Measurements from ENCODE around the gene INCENP.
"Not testable (repeated sequence)": the region's sequence is repeated elsewhere in the genome, so short reads cannot be mapped to it uniquely, and the experiment has no call there.

Gene INCENP

DNA sequence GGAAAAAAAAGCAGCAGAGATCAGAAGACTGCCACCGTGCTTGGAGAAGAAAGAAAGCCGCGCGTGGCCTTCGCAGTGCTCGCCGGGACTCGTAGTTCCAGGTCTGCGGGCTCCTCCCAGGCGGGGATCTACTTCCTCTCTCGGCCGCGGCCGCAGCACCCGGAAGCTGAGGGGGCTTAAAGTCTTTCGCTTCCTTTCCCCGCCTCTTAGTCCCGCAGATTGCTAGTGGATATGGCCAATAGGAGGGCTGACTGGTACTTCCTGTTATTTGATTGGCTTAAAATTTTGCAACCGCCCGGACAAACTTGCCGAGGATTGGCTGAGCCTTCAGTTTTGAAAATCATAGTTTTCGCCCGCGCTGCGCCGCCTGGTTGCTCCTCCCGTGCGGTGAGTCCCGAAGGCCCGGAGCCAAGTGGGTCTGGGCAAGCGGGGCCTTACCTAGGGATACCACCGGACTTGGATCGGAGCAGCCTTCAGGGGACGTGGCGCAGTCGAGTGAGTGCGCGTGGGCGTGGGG is at the start of gene INCENP:
Gene INCENP (plus strand): TSS at position 343 of the 517 bp plus-strand sequence. CDS start 4,151 bp downstream, outside the sequence.
- peak; percentile 99 for DNase-seq (ENCODE audit: low spot score)

DNA sequence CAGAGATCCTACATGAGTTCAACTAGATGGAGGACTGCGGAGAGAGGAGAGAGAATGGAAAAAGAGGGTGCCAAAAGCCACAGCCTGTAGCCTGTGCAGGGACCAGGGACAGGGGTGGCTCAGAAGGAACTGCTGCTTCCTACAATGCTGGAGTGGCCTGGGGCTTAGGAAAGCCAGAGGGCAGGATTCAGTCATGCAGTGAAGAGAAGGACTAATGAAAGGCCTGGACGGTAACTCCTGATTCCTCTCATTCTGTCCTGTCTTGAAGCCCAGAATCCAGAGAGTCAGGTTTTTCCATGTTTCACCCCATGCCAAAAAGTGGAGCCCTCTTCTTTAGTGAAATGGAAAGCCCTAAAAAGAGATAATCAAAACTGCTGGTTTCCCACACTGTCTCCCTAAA is 48.4 kb upstream of the INCENP start:
- DNase-seq (ENCODE audit: low spot score) = no peak

DNA sequence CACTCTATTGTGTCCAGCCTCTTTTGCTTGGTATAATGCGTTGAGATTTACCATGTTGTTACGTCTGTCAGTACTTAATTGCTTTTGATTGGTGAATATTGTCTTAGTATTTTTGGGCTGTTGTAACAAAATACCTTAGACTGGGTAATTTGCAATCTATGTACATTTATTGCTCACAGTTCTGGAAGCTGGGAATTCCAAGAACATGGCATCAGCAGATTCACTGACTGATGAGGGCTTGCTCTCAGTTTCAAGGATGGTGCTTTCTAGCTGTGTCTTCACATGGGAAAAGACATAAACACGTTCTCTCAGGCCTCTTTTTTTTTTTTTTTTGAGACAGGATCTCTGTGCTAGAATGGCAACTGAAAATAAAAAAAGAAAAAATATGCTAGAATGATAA is 46.7 kb upstream of the INCENP start:
- no peak for DNase-seq (ENCODE audit: low spot score)

DNA sequence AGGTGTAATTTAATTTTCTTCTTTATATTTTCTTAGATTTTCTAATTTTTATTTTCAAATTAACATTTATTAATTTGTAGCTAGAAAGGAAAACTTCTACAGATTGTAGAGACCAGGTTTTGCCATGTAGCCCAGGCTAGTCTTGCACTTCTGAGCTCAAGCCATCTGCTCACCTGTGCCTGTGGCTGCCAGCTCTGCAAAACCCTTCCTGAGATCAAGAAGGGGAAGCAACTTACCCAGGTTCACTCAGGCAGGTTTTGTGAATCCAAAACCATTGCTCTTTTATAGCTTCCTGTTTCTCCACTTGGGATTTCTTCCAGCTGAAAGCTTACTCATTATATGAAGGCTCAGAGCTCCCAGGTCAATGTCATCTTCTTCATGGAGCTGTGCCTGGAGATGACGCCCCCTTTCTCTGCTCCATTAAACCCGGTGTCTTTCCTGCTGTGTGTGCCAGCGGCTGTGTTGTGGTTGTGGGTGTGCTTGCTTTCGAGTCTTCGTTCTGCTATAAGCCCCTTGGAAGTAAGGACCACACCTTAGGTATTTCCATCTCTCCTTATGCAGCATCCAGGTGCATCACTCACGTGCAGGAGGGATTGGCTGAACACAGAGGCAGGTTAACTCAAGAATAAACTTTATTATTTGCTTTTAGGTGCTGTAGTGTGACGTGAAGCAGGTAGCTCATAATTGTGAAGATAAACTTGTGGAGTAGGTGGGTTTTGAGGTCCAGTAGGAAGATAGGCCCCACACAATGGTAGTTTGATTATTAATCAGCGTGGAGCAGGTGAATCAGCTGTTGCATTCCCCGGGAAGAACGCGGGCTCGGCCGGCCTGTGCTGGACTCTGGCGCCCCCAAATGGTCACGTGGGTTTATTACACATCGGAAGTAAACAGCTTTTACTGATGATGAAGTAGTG is 42.2 kb upstream of the INCENP start:
- DNase-seq (ENCODE audit: low spot score) = peak; percentile 82

DNA sequence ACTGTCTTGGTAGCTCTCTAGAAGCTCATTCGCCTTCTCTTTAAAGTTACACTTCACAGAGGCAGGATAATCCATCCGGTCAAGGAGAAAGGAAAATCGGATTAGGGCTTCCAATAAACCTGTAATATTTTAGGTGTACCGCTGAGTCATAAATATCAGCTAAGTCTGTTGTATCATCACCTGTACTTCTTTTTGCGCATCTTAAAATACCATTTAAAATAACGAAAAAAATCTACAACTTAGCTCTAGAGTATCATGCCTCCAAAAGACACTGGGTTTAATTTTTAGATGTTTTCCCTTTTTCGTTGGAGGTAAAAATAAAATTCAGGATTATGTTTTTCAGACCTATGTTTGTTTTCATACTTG is 41.5 kb upstream of the INCENP start:
- no peak for DNase-seq (ENCODE audit: low spot score)

DNA sequence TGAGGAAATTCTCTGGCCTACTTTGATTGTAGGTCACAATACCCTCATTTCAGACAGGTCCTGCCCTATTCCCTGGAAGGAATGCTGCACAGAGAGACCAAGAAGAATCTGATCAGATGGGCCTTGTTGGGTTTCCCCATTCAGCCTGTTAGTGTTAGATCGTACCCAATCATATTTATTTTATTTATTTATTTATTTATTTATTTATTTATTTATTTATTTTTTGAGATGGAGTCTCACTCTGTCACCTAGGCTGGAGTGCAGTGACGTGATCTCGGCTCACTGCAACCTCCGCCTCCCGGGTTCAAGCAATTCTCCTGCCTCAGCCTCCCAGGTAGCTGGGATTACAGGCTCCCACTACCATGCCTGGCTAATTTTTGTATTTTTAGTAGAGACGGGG is 39.0 kb upstream of the INCENP start:
- DNase-seq (ENCODE audit: low spot score) = not testable (repeated sequence)

DNA sequence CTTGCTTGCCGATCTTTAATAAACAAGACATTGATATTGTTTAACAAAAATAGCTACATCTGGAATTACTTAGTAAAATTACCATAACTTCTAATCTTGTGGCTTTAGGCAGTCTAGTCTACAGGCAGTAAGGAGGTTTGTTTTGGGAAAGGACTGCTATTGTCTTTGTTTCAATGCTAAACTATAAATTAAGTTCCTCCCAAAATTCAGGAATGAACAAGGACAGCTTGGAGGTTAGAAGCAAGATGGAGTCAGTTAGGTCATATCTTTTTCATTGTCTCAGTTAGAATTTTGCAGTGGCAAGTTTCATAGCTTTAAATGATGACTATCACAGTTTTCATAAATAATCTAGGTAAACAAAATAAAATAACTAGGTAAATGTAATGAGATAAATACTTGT is 36.1 kb upstream of the INCENP start:
- no peak for DNase-seq (ENCODE audit: low spot score)

DNA sequence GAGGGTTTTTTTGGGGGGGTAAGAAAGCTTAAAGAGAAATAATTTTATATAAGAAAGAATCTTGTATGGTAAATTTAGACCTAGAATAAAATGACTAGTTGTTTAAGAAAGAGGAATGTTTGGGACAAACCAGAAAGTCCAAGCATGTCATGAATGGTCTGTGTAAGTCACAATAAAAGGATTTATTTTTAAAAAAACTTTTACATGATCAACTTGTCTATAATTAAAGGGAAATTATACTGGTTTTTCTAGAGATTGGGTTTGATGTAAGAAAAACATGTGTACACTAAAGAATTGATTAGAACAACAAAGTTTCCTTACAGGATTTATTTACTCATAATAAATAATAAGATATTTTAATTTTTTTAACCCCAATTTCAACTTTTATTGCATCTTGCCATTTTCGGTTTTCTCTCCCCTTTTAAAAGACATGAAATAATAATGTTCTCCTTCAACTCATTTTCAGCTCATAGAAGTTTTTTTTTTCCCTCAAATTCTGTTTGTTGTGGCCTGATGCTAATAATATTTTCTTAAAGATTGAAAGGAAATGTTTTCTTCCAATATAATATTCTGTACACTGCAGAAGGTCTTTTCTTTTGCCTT is 35.4 kb upstream of the INCENP start:
- DNase-seq (ENCODE audit: low spot score) = no peak

DNA sequence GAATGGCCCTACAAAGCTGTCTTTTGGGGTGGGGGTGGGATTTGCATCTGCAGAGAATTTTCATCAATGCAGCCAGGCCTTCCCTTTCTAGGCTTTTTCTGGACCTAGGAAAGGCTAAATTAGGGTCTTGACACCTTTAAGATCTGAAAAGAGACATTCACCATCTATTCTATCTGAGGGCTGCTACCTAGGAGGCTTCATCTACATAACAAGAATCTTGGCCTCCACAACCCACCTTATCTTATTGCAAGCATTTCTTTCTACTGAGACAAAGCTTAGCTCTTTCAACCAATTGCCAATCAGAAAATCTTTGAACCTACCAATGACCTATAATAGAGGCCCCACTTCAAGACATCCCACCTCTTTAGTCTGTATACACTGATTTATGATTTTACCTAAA is 20.7 kb upstream of the INCENP start:
- no peak for DNase-seq (ENCODE audit: low spot score)

DNA sequence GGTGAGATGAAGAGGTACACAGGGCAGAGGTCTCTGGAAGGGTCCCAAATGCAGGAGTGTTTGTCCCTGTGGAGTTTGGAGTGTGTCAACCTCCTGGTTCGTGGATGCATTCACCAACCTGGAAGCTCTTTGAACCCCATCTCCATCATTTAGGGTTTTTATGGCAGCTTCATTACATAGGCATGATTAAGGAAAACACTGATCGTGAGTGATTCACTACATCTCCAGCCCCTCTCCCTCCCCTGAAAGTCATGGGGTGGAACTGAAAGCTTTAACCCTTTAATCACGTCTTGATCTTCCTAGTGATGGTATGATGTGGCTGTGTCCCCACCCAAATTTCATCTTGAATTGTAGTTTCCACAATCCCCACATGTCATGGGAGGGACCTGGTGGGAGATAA is 19.8 kb upstream of the INCENP start:
- peak; percentile 28 for DNase-seq (ENCODE audit: low spot score)

DNA sequence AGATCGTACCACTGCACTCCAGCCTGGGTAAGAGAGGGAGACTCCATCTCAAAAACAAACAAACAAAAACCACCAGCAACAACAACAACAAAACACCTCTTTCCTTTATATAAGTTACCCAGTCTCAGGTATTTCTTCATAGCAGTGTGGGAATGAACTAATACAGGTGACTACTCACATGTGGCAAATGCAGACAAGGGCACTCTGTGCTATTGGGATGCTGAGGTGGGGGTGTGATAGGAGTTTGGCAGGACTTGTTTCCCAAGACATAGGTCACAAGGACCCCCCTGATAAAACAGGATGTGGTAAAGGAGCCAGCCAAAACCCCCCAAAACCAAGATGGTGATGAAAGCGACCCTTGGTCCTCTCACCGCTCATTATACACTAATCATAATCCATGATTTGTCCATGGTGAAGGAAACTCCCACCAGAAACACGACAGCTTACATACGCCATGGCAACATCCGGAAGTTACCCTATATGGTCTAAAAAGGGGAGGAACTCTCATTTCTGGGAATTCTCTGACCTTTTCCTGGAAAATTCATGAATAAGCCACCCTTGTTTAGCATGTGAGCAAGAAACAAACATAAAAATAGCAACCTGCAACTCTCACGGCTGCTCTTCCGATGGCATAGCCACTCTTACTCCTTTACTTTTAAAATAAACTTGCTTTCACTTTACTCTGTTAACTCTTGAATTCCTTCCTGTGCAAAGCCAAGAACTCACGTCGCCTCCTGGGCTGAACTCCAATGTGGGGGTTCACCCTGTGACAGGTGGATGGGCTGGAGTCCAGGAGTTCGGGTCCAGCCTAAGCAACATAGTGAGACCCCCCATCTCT is 18.8 kb upstream of the INCENP start:
- DNase-seq (ENCODE audit: low spot score) = peak; percentile 91

DNA sequence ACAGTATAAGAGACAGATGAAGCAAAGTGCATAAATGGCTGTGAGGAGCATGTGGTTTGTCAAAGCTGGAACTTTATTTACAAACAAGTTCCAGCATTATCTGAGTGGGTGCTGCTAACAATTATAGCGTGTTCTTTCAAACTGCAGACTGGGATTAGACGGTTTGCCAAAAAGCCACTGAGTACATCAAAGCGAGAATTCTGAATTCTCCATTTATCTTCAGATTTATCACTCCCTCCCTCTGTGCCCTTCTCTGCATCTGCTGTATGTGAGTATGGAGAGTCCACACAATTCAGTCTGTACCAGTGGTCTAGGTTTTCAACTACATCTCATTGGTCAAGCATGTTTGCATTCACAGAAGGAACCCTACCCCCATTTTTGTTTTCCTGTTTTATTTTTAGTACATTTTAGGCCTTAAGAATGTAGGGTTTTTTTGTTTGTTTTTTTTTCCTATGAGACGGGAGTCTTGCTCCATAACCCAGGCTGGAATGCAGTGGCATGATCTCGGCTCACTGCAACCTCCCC is 18.1 kb upstream of the INCENP start:
- DNase-seq (ENCODE audit: low spot score) = peak; percentile 20

DNA sequence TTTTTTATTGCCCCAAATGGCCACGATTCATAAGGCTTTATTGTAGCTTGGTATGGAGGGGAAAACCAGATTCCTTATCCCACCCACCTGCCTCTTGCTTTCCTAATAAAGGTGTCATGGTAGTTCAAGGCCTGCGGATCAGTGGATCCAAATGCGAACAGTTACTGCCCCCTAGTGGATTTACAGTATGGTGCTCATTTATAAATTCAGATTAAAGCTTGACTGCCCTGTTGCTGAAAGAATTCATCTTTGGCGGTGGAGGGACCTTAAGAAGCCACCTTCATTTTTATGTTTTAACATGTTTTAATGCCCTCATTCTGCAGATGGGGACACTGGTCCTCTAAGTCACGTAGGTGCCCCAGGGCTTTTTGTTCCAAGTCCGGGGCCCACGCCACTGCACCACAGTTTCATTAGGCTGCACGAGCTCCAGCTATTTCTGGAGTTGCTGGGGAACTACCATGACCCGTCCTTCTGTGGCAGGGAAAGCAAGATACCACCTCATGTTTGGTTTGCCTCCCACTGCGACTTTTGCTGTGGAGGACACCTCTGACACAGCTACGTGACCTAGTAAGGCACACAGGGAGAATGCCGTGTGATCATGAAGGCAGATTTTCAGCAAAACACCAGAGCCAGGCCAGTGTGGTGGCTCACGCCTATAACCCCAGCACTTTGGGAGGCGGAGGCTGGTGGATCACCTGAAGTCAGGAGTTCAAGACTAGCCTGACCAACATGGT is 15.6 kb upstream of the INCENP start:
- DNase-seq (ENCODE audit: low spot score) = peak; percentile 83

DNA sequence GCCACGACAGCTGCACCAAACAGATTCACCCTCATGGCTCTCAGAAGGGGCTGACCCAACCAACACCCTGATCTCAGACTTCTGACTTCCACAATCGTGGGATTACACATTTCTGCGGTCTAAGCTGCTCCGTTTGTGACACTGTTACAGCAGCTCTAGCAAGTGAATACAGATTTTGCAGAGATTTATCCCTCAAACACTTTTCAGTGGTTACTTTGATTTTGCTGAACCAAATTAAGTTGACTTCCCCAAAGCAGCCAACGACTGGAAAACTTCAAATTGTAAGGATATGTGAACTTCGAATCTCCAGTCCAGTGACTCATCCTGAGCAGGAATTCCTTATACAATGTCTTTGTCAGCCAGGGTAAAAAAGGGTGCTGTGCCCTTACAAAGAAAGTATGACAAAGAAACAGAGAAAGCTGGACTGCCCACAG is 14.8 kb upstream of the INCENP start:
- no peak for DNase-seq (ENCODE audit: low spot score)

DNA sequence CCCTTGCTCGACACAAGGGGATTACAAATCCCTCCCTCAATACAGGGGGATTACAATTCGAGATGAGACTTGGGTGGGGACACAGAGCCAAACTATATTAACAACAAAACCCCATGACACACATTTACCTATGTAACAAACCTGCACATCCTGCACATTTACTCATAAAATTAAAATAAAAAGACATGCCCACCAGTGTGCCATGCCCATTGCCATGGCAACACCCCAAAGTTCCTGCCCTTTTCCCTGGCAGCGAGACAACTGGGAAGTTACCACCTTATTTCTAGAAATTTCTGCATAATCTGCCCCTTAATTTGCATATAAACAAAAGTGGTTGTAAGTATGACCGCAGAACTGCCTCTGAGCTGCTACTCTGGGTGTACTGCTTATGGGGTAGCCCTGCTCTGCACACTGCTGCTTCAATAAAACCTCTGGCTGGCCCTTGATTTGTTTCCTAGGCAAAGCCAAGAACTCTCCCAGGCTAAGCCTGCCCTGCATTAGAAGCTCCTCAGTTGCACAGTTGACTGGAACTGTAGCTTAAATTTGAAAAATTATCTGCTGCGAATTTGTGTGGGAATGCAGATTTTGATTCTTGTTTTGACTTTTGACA is 8.6 kb upstream of the INCENP start:
- DNase-seq (ENCODE audit: low spot score) = no peak

DNA sequence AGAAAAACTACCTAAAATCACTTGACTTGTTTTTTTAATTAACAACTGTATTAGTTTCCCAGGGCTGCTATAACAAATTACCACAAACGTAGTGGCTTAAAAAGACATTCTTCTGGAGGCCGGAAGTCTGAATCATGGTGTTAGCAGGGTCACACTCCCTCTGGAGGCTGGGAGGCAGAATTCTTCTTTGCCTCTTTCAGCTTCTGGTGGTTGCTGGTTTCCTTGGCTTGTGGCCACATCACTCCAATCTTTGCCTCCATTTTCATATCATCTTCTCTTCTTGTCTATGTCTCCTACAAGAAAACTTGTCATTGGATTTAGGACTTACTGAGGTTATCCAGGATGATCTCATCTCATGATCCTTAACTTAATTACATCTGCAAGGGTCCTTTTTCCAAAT is 7.4 kb upstream of the INCENP start:
- DNase-seq (ENCODE audit: low spot score) = no peak

DNA sequence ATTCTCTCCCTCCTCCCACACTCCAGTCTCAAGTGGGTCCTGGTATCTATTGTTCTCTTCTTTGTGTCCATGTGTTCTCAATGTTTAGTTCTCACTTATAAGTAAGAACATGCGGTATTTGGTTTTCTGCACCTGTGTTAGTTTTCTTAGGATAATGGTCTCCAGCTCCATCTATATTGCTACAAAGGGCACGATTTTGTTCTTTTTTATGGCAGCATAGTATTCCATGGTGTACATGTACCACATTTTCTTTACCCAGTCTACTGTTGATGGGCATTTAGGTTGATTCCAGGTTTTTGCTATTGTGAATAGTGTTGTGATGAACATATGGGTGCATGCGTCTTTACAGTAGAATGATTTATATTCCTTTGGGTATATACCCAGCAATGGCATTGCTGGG is 4.2 kb upstream of the INCENP start:
- DNase-seq (ENCODE audit: low spot score) = no peak

DNA sequence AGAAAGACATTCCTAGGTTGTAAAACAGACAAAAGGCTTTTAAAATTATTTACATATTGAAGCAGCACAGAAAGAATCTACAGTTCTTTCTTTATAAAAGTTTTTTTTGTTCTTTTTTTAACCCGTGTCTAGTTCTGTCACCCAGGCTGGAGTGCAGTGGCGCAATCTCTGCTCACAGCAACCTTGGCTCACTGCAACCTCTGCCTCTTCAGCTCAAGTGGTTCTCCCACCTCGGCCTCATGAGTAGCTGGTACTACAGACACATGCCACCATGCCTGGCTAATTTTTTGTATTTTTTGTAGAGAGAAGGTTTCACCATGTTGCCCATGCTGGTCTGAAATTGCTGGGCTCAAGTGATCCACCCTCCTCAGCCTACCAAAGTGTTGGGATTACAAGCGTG is 3.8 kb upstream of the INCENP start:
- DNase-seq (ENCODE audit: low spot score) = no peak

DNA sequence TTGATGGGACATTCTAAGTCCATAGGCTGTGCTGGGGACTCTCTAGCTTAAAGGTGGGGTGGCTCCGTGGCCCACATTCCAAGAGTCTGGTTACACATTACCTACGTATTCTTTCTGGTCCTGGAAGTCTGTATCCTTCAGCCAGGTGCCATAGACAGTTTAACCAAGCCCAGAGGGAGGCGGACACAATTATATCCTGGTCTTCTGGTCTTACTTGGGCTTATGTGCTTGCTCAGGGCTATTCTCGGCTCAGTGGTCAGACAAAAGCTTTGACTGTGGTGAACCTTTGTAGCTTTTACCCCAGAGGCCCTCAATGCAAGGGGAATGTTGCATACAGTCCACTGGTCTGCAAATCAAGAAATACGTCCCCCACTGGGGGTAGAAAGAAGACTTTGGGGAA is 3.4 kb upstream of the INCENP start:
- DNase-seq (ENCODE audit: low spot score) = no peak

DNA sequence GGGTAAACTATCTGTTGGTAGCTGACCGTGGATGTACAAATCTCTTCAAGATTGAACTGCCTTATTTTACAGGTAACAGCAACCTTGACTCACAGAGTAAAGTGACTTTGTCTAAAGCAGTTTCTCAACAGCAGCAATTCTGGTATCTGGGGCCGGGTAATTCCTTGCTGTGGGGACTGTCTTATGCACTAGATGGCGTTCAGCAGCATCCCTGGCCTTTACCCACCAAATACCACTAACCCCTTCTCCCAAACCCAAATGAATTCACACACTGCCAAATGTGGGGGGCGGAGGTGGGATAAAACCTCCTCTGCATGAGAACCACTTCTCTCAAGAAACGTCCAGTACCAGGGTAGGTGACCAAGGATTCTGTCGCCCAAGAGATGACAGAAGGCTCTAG is 1.7 kb upstream of the INCENP start:
- no peak for DNase-seq (ENCODE audit: low spot score)
